GF-D8 (cell line): ENCODE measurements around the gene TFAP2B.

ENCODE experiments used
- DNase-seq: peaks from one replicate; lab custom pipeline; 2025; lab: John Stamatoyannopoulos, UW

The TFAP2B gene

GRCh38 chr6:50818673-50819072 lies at the start of gene TFAP2B:
Gene TFAP2B, plus strand, starts transcription at chr6:50818871. Its CDS starts 21 bp downstream, at chr6:50818892.
- DNase-seq: no peak

- no peak for DNase-seq
These were observed 40.0 kb upstream of the TFAP2B start for GRCh38 chr6:50778696-50779095.

- DNase-seq: no peak
These were observed 38.3 kb upstream of the TFAP2B start for GRCh38 chr6:50780382-50780781.

- DNase-seq: no peak
These were observed 32.8 kb upstream of the TFAP2B start for GRCh38 chr6:50785921-50786320.

- no peak for DNase-seq
These were observed 26.7 kb upstream of the TFAP2B start for GRCh38 chr6:50791900-50792508.

- no peak for DNase-seq
These were observed 25.9 kb upstream of the TFAP2B start for GRCh38 chr6:50792771-50793170.

GRCh38 chr6:50795574-50795973 lies 23.1 kb upstream of the TFAP2B start:
- DNase-seq: no peak

GRCh38 chr6:50804283-50804682 lies 14.4 kb upstream of the TFAP2B start:
- no peak for DNase-seq

- no peak for DNase-seq
These were observed 11.6 kb upstream of the TFAP2B start for GRCh38 chr6:50807035-50807434.

GRCh38 chr6:50815436-50816114 lies 3.1 kb upstream of the TFAP2B start:
- no peak for DNase-seq

GRCh38 chr6:50816115-50816675 lies 2.5 kb upstream of the TFAP2B start:
- peak; percentile 13 for DNase-seq

- DNase-seq: no peak
These were observed 1.6 kb upstream of the TFAP2B start for GRCh38 chr6:50816947-50817645.

- DNase-seq: no peak
These were observed 1.1 kb upstream of the TFAP2B start for GRCh38 chr6:50817646-50817950.

GRCh38 chr6:50818020-50818419 lies 651 bp upstream of the TFAP2B start:
- no peak for DNase-seq

- no peak for DNase-seq
These were observed 814 bp downstream of the TFAP2B start for GRCh38 chr6:50819466-50819903.

GRCh38 chr6:50819904-50820868 lies 1.5 kb downstream of the TFAP2B start:
- DNase-seq: no peak

GRCh38 chr6:50820869-50821264 lies 2.2 kb downstream of the TFAP2B start:
- DNase-seq: no peak

GRCh38 chr6:50821441-50822077 lies 2.9 kb downstream of the TFAP2B start:
- DNase-seq: no peak

GRCh38 chr6:50822078-50822476 lies 3.4 kb downstream of the TFAP2B start:
- no peak for DNase-seq

- no peak for DNase-seq
These were observed 4.6 kb downstream of the TFAP2B start for GRCh38 chr6:50823094-50823920.
